Middle frontal gyrus (tissue), 1 donor: ENCODE measurements around the gene TRIM29.
"Not testable (repeated sequence)": the region's sequence is repeated elsewhere in the genome, so short reads cannot be mapped to it uniquely, and the experiment has no call there.

ENCODE experiments used
- DNase-seq: peaks from one replicate; pipeline ENCODE4 v3.0.0-alpha.2; 2015; ENCODE audit warnings: low spot score; ENCODE audit errors: extremely low spot score

Gene TRIM29

DNA sequence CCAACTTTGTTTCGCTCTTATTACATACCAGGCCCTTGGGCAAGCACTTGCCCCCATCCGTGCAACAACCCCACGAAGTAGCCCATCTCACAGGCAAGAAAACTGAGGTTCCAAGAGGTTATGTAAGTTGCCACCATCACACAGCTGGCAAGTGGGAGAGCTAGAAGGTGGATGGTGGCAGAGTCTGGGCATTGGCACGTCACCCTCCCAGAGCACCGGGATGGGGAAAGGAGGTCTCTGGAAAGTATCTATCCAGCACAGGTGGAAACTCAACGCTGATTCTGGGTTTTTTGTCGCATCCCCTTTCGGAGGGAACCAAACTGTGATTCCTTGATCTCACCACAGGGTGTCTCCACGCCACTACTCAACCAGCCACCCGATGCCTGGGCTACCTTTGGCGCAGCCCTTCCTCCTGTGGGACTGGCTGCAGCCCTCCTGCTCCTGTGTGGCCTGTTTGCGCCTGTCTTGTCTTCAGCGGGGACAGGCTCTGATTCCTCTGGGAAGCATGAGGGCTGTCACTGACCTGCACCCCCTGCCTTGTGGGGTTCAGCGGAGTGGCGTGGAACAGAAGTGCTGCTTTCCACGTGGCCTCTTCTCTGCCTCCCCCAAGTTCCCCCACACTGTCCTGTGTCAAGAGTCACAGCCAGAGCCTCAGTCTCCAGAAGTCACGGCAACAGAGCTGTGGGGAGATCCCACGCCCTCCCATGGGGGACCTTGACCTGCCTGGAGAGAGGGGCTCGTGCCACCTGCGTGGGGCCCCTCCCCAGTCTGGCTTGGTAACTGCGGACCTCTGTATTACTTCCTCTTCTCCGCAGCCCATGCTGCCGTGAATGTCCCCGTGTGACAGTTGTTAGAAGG, 34.4 kb upstream of the TRIM29 start:
- DNase-seq = peak; percentile 46

DNA sequence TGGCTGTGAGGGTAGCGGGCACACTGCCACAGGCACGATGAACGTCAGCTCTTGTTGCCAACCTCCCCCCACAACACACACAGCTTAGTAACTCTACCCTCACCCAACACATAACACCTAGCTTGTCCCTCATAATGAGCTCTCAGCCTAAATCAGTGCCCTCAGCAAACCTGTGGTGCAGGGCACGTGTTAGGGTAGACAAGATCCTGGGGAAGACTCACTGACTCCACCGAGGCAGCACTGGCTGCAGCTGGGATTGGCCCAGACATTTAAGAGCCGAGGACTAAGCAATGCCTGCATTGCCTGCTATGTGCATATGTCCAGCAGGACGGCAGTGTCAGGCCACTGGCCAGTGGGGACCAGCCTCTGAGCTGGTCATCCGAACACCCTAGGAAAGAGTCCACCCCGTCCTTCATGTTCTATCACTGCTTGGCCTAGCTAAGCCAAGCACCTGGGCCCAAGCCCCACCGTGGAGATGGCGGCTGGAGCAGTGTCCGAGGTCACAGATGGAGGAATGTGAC, 32.9 kb upstream of the TRIM29 start:
- no peak for DNase-seq

DNA sequence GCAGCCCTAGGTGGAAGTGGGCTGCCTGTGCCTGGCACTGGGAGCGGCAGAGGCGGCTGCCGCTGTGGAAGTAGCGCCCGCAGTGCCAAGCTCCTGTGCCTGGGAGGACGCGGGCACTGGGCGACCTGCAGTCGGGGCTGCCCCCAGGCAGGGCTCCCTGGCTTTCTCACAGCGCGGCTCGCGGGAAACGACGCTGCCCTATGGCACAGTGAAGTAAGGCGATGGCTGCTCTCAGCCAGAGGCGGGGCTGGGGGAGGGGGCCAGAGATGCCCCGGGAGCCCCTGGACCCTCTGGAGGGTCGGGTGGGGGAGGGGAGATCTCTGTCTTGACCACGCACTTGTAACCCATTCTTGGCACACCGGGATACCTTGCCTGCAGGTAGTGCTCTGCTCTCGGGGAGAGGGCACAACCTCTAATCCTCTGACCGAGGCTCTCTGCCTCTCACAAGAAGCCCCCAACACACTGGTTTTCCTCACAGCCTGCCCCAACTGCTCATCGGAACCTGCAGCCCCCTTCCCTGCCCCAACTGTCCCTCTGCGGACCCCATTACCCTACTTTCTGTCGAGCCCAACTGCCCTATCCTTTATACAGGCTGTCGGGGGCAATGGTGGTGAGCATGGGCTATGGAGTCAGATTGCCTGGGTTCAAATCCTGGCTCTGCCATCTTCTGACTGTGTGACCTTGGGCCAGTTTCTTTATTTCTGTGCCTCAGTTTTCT, 32.2 kb upstream of the TRIM29 start:
- DNase-seq = no peak

DNA sequence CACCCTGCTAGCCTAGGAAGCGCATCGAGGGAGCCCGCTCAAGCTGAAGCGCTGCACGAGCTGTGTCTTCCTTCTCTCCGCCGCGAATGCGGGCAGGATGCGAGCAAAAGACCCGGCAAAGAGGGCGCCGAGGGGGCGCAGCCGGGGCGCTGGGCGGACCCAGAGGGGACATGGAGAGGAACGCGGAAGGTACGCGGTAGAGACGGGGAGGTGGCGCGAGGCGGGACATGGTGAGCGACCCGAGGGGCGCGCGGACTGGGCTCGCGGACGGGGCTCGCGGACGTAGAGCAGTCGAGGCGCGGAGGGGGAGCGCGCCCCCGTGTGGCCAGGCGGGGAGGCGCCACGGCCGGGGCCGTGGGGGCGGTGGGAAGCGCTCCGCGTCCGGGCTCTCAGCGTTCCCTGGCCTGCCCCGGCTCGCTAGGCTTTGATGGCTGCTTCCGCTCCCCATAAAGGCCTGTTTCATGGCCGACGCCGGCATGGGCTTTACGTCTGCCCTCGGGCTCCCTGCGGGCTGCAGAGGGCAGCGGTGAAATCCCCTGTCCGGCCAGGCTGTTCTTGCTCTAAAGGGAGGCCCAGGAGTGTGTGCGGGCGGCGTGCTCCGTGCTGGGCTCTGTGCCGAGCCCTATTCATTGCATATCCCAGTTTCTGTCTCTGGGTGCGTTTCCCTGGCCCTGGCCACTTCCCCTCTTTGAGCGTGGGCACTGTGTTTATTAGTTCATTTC, 31.2 kb upstream of the TRIM29 start:
- peak; percentile 38 for DNase-seq

- no peak for DNase-seq
Measured at GRCh38 chr11:120168108-120168959, 30.4 kb upstream of the TRIM29 start.

GRCh38 chr11:120167659-120168058, 29.7 kb upstream of the TRIM29 start:
- DNase-seq = no peak

DNA sequence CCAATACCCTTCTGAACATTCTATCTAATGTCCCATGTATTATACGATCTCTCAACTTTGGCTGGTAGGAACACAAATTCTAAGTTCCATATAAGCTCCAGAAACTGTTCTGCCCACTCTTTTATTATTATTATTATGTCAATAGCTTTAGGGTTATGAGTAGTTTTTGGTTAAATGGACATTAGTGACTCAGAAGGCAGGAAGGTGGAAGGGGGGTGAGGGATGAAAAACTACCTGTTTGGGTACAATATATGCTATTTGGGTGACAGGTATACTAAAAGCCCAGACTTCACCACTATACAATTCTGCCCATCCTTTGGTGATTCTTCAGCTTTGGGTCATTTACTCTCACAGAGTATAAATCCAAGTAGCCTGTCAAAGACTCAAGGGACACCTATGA, 22.5 kb upstream of the TRIM29 start:
- no peak for DNase-seq

DNA sequence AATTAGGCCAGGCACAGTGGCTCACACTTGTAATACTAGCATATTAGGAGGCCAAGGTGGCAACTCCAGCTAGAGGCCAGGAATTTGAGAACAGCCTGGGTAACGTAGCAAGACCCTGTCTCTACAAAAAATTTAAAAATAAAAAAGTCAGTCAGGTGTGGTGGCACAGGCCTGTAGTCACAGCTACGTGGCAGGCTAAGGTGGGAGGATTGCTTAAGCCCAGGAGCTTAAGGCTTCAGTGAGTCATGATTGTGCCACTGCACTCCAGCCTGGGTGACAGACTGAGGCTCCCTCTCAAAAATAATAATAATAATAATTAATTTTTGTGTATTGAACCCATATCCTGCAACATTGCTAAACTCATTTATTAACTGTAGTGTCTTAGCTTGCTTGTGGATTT, 15.3 kb upstream of the TRIM29 start:
- DNase-seq = no peak

GRCh38 chr11:120151536-120151935, 13.6 kb upstream of the TRIM29 start:
- no peak for DNase-seq

DNA sequence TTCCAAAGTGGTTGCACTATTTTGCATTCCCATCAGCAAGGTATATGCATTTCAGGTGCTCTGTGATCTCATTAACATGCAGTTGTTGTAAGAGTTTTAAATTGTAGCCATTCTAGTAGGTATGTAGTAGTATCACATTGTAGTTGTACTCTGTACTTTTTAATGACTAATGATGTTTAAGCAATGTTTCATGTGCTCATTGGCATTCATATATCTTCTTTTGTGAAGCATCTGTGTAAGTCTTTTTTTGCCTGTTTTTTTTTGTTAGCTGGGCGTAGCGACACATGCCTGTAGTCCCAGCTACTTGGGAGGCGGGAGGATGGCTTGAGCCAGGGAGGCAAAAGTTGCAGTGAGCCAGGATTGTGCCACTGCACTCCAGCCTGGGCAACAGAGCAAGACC, 11.3 kb upstream of the TRIM29 start:
- no peak for DNase-seq

GRCh38 chr11:120147950-120148270, 10.0 kb upstream of the TRIM29 start:
- no peak for DNase-seq

GRCh38 chr11:120147094-120147949, 9.4 kb upstream of the TRIM29 start:
- DNase-seq = no peak

- DNase-seq = no peak
Measured at GRCh38 chr11:120146413-120147093, 8.6 kb upstream of the TRIM29 start.

DNA sequence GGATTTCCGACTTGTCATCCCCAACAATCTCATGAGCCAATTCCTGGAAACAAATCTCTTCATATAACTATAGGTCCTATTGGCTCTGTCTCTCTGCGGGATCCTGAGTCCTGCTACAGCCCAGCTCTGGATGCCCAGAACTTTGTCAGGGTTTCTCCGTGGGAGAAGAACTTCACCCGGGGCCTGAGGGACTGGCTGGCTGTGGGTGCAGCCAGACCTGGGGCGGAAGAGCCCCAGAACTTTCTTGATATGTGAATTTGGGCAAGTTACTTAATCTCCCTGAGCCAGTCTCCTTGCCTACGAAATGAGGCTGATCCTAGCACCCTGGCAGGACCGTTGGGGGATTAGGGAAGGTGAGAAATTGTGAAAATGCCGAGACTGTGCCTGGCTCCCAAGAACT, 6.6 kb upstream of the TRIM29 start:
- DNase-seq = no peak

GRCh38 chr11:120143472-120143871, 5.6 kb upstream of the TRIM29 start:
- DNase-seq = not testable (repeated sequence)

DNA sequence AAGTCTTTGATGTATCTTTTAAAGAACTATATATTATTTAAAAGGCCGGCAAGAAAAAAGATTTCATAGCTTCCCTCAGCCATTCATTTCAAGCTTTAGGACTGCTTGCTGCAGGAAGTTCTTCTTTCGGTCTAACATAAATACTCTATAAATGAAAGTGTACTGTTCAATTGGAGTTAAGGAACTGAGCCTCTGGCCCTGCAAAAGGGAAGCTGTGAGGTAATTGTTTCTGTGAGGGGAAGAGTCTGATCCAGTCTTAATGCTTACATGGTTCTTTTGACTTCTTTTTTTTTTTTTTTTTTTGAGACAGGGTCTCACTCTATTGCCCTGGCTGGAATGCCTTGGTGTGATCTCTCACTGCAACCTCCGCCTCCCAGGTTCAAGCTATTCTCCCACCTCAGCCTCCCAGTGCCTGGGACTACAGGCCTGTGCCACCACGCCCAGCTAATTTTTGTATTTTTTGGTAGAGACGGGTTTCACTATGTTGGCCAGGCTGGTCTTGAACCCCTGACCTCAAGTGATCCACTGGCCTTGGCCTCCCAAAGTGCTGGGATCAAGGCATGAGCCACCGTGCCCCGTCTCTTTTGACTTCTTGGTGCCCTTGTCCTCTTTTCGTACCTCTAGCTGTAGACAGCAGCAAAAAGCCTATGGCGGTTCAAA, 4.7 kb upstream of the TRIM29 start:
- DNase-seq = no peak

- DNase-seq = no peak
Measured at GRCh38 chr11:120141768-120142423, 4.0 kb upstream of the TRIM29 start.

DNA sequence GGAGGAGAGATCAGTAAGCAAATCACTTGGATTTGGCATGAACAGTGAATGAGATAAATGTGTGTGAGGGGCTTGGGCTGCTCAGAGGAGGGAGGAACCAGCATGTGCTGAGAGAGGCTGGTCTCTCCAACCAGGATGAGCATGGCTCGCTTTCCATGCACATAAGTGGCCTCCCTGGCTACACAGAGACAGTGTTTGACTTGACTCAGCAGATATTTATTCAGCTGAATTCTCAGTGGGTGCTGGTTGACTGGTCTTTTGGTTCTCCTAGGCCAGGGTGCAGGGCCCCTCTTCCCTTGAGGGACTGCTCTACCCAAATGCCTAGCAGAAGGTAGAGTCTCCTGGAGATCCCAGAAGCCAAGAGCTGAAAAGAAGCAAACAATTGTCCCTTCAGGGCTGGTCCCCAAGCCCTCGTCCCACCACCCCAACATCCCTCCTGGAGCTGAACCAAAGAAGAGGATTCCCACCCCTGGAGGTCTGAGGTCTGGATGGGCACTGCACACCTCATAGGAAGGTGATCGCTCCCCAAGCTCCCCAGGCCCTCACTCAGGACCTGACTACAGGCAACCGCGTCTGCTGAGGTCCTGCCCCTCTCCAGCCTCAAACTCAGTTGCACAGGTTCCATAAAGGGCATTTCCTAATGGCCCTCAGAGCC, 3.3 kb upstream of the TRIM29 start:
- no peak for DNase-seq
